CD1c-positive myeloid dendritic cell (primary cell): Measurements from ENCODE around the gene IL1RN.
A peak's percentile ranks its signal among the peaks of the same experiment; 100 is the strongest.

Experiments used
- DNase-seq: peaks from one replicate; pipeline ENCODE4 v3.0.0-alpha.2; 2016; ENCODE audit errors: extremely low spot score

The IL1RN gene

DNA sequence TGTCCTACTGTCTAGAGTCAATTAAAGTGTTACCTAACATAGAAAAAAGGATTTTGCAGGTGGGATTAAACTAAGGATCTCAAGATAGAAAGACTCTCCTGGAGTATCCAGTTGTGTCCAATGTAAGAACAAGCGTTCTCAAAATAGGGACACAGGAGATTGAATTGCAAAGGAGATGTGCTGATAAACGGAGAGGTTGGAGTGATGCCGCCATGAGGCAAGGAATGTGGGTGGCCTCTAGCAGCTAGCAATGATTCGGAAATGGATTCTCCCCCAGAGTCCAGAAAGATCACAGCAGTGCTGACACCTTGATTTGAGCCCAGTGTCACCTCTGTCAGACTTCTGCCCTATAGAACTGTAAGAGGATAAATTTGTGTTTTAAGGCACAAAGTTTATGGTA, 24.1 kb upstream of the IL1RN start:
- DNase-seq = no peak

DNA sequence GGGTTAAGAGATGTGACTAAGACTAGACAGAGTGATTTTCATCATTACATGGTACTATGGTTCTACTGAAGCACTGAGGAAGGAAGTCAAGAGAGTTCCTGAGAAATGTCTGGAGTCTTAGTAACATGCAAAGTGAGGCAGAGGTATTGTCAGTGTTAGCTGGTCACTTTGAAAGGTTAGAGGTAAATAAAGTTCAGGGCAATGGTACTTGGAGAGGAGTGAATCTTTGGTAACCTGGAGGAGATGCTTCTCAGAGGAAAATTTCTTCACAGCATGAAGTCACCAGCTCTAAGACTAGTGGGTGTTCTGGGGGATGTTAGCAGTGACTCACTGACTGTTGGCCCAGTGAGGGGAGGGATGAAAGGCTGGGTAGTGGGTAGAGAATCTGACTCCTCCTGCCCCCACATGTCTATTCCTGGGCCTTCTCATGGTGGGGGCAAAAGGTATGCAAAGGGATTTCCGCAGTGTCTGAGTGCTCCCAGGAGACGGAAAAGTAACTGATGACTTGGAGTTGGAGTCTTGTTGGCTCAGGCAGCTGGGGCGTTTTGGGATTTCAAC, 23.3 kb upstream of the IL1RN start:
- DNase-seq = peak; percentile 92

GRCh38 chr2:113105047-113105785, 22.2 kb upstream of the IL1RN start:
- DNase-seq = peak; percentile 82

DNA sequence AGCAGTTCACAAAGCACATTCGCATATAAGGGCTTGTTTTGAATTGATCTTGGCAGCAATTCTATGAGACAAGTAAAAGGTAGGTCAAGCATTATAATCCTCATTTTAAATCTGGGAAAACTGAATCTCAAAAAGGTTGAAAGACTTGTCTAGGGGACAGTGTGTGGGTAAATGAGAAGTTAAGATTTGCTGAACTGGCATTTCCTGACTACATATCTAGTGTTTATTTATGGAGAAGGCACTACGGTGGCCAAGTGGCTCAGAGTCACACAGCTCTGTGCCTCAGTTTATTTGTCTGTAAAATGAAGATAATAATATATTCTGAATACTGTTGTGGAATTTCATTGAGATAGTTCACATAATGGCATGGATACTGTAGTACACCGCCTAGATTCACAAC, 16.3 kb upstream of the IL1RN start:
- DNase-seq = no peak

- peak; percentile 86 for DNase-seq
Measured at GRCh38 chr2:113111823-113112287, 15.5 kb upstream of the IL1RN start.

DNA sequence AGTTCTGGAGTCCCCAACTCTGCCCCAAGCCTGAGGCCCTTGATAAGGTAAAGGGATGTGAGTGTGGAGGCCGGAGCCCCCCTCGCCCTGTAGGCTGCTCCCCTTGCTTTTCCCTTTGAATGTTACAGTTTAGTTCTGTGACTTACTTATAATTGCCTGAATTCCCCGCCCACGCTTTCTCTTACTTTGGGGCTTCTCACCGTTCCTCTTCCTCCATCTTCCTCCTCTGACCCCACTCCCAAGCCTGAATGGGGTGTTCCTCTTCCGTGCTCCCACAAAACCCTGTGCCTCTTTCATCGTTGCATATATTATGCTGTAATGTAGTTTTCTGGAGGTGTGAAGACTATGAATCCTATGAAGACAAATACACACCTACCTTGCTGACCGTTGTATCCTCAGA, 15.0 kb upstream of the IL1RN start:
- DNase-seq = peak; percentile 66

- DNase-seq = peak; percentile 71
Measured at GRCh38 chr2:113112871-113113270, 14.5 kb upstream of the IL1RN start.

- peak; percentile 63 for DNase-seq
Measured at GRCh38 chr2:113113807-113114206, 13.6 kb upstream of the IL1RN start.

DNA sequence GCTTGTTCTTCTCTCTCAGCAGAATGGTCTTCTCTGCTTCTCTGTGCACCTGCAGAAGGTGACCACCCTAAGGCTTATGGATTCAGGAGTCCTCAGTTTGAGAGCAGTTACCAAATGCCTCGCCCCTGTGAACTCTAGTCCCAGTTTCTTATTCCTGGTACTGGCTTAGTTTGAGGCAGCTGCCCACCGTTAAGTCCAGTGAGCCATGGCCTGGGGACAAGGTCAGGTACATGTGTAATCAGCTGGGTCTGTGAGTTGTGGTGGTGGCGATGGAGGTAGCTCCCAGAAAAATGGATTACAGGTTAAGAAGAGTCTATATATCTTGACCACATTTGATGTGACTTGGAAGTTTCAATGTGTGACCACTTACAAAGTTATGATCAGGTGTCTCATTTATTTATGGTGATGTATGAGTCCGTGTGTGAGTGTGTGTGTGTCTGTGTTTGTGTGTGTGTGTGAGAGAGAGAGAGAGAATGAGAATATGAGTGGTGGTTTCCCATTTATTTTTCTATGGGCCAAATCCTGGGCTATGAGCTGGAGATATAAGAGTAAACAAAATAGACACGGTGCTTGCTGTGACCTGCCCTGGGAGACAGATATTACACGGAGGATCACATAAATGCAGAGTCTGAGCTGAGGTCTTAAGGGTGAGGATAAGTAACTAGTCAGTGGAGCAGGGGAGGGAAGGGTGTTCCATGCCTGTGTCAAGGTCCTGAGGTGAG, 13.0 kb upstream of the IL1RN start:
- DNase-seq = no peak

DNA sequence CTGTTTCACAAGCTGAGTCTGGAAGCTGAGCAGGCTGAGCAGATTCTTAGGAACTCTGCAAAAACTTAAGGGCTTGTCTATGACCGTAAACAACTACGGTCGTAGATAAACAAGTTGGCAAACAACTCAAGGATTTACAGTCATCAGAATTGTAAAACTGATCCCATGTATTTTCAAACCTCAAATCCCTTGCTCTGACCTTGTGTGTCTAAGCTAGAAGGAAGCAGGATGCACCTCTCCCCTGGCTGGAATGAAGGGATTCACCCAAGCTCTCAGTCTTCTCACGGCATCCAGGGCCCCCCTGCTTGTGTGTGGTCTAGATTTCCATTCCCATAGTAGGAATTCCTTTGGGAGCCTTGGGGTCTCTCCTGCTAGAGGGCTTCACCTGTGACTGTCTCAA, 12.4 kb upstream of the IL1RN start:
- peak; percentile 72 for DNase-seq

DNA sequence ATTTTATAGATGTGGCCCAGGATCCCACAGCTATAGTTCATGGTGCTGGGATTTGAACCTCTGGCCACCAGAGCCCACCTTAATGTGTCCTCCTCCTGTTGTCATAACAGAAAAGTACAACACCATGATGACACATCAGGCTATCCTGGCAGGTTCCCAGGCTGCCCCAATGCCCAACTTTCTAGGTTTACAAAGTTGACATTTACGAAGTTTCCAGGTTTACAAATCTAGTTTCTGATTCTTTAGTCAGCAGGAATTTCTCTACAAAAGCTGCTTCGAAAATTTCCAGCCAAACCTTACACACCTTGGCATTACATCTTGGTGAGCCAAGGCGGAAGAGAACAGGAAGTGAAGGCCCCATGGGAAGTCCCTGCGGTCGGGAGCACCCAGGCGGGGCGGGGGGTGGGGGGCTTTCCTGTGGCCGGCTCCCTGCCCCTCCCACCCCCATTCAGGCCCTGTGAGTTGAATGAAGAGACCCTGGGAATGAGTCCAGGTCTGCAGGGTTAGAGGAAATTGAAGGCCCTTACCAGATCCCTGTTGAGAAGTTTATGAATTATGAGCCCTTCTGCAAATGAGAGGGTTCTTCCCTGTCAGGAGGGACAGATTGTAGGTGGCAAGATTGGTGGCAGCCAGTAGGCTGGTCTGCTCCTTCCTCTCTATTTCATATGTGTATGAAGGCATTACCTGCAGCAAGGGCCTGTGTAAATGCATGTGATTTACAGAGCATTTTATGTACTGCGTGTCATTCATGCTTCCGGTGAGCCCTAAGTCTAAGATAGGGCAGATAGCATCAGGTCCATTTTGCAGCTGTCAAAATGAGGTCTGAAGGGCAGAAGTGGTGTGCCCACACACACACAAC, 11.1 kb upstream of the IL1RN start:
- peak; percentile 52 for DNase-seq

- DNase-seq = peak; percentile 65
Measured at GRCh38 chr2:113117541-113118262, 9.7 kb upstream of the IL1RN start.

DNA sequence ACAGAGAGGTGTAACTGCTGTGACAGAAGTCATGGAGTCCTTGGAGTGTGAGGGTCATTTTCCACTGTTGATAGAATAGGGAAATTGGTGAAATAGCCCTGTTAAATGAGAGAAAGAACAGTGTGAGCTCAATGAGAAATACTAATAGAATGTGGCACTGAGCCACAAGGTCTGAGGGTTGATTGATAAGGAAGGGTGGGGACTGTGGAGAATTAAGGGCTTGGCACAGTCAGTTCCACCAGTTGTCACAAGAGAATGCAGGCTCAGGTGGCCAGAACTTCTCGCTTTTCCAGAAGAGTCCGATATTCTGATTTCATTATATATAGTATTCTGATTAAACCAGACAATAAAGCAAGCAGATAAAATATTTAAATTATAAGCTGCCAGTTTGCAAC, 9.1 kb upstream of the IL1RN start:
- DNase-seq = no peak

GRCh38 chr2:113119111-113119510, 8.3 kb upstream of the IL1RN start:
- DNase-seq = peak; percentile 52

DNA sequence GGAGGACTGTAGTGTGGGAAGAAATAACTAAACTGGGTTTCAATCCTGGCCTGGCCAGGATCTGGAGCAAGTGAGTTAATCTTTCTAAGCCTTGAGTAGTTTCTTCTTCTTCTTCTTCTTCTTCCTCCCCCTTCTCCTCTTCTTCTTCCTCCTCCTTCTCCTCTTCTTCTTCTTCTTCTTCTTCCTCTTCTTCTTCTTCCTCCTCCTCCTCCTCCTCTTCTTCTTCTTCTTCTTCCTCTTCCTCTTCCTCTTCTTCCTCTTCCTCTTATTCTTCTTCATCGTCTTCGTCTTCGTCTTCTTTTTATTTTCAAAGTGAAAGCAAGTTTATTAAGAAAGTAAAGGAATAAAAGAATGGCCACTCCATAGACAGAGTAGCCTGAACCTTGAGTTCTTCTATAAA, 6.5 kb upstream of the IL1RN start:
- no peak for DNase-seq

DNA sequence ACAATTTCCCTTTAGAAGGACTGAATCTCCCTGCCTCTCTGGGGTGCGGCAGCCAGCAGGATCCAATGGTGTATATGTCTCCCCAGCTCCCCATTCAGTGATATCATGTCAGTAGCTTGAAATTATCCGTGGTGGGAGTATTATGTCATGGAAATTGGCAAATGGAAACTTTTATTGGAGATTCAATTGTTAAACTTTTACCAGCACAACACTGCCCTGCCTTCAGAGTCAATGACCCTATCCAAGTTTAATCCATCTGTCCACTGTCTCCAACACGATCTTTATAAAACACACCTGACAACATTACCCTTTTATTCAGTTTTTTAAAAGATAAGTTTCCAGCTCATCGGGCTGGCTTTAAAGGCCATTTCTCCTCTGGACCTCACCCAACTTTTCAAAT, 5.0 kb upstream of the IL1RN start:
- no peak for DNase-seq

DNA sequence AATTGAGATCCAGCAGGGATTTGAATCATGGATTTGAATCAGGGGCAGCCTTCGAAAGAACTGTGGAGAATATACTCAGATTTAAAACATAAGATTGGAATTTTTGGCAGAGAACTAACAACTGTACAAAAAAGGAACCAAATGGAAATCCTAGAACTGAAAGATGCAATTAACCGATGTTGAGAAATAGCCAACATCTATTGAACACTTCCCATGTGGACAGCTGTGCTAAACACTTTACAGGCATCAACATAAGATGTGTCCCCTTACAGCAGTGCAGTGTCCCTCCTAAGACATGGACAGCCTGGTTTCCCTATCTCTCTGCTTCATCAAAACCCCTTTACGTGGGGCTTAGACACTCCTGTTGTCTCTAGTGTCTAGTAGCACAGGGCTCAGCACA, 3.7 kb upstream of the IL1RN start:
- peak; percentile 81 for DNase-seq

- DNase-seq = peak; percentile 91
Measured at GRCh38 chr2:113124181-113124961, 3.0 kb upstream of the IL1RN start.

DNA sequence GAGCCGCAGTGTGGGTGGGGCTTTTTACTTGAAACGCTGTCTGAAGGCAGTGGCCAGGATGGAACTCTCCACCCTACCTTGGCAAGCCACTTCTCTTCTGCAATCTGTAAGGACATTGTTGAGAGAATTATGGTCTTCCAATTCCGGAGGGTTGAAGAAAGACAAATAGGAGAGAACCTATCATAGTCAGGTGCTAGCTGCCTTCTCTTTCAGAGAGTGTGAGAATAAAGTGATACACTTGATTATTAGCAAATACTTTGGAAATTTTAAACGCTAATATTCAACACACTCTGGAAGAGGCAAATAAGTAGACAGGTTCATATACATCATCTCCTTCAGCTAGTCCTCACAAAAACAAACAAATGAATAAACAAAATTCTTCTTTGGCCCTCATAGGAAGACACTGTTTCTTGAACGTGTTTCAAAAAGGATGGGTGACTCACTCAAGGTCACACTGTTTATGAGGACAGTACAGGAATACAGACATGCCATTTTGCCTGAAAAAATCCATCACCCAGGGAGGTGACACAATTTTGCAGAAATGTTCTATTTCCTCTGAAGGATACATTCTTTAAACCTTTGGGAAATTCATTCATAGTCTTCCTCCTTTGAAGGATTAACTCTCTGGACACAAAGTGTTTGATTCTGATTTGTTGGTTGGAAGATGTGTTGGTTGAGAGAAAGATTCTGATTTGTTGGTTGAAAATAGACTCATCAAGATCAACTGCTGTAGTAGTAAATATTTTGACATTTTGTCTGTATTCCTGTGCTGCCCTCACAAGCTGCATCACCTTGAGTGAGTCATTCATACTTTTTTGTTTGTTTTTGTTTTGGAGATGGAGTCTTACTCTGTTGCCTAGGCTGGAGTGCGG, 2.2 kb upstream of the IL1RN start:
- DNase-seq = peak; percentile 66
